SK-N-SH (cell line): ENCODE results near the gene AKR1C3.

Experiments used
- CHD2 ChIP-seq: fragments of 150-350 bp; IDR thresholded peaks from 2 replicates; pipeline ENCODE4 v1.6.1; 2018; ENCODE audit warnings: low read length; ENCODE audit not compliant: partially characterized antibody
- ELF1 ChIP-seq: IDR thresholded peaks from 2 replicates; pipeline ENCODE4 v1.4.0; 2012
- EZH2phosphoT487 ChIP-seq: fragments of 200-600 bp; sonication (generic); IDR thresholded peaks from 2 replicates; pipeline ENCODE4 v1.6.1; 2017; ENCODE audit warnings: low read depth, mixed run types, mild to moderate bottlenecking, antibody characterized with exemption, moderate library complexity, borderline replicate concordance
- GABPA ChIP-seq: IDR thresholded peaks from 2 replicates; pipeline ENCODE4 v1.4.0; 2012; ENCODE audit warnings: low read depth, mild to moderate bottlenecking
- MAX ChIP-seq: IDR thresholded peaks from 2 replicates; pipeline ENCODE4 v1.4.0; 2012; ENCODE audit warnings: low read depth
- MXI1 ChIP-seq: IDR thresholded peaks from 2 replicates; pipeline ENCODE4 v1.6.1; 2012; ENCODE audit warnings: mild to moderate bottlenecking, low read depth, low read length, improper control_type of control experiment
- NRF1 ChIP-seq: IDR thresholded peaks from 2 replicates; pipeline ENCODE4 v1.6.1; 2012; ENCODE audit warnings: low read depth, mild to moderate bottlenecking, low read length
- POLR2AphosphoS5 ChIP-seq: IDR thresholded peaks from 2 replicates; pipeline ENCODE4 v1.6.1; 2012; ENCODE audit warnings: low read depth, low read length
- REST ChIP-seq: IDR thresholded peaks from 2 replicates; pipeline ENCODE4 v1.6.1; 2012; ENCODE audit warnings: mild to moderate bottlenecking, low read depth, low read length, moderate library complexity
- RFX5 ChIP-seq: IDR thresholded peaks from 2 replicates; pipeline ENCODE4 v1.6.1; 2012; ENCODE audit warnings: mild to moderate bottlenecking, improper control_type of control experiment, low read length
- SMC3 ChIP-seq: IDR thresholded peaks from 2 replicates; pipeline ENCODE4 v1.6.1; 2012; ENCODE audit warnings: low read depth, low read length, improper control_type of control experiment
- YY1 ChIP-seq: IDR thresholded peaks from 2 replicates; pipeline ENCODE4 v1.4.0; 2012; ENCODE audit warnings: low read depth, mild to moderate bottlenecking
- ZBTB33 ChIP-seq: IDR thresholded peaks from 2 replicates; pipeline ENCODE4 v1.4.0; 2012; ENCODE audit warnings: low read depth, borderline replicate concordance
- TF ChIP-seq, protein P1 (sequence below): fragments of 200-600 bp; sonication (generic); IDR thresholded peaks from 2 replicates; pipeline ENCODE4 v1.6.1; 2017; ENCODE audit warnings: antibody characterized with exemption, mild to moderate bottlenecking, moderate library complexity

DNA sequence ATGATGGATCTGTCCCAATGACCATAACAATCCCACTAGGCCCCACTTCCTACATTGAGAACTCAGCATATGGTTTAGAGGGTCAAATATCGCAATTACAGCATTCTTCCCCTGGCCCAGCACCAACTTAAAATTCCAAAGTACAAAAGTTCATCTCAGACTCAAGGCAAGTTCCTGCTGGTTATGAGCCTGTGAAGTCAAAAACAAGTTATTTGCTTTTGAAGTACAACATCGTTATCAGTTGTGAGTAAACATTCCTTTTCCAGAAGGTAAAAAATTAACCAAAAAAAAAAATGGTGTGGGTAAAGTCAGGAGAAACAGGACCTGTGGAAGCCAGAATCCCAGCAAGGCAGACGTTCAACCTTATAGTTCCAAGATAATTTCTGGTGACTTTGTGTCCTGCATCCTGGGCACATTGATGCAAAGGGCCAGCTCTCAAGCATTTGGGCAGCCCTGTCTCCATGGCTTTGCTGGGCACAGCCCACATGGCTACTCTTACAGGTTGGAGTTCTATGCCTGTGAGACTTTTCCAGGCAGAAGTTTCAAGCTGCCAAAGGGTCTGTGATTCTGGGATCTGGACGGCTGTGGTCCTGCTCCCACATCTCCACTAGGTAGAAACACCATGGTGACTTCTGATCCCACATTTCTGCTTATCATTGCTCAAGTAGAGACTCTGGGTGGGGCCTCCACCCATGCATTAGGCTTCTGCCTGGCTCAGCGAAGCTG lies 53.2 kb downstream of the AKR1C3 start:
- TF ChIP-seq, protein P1, sequence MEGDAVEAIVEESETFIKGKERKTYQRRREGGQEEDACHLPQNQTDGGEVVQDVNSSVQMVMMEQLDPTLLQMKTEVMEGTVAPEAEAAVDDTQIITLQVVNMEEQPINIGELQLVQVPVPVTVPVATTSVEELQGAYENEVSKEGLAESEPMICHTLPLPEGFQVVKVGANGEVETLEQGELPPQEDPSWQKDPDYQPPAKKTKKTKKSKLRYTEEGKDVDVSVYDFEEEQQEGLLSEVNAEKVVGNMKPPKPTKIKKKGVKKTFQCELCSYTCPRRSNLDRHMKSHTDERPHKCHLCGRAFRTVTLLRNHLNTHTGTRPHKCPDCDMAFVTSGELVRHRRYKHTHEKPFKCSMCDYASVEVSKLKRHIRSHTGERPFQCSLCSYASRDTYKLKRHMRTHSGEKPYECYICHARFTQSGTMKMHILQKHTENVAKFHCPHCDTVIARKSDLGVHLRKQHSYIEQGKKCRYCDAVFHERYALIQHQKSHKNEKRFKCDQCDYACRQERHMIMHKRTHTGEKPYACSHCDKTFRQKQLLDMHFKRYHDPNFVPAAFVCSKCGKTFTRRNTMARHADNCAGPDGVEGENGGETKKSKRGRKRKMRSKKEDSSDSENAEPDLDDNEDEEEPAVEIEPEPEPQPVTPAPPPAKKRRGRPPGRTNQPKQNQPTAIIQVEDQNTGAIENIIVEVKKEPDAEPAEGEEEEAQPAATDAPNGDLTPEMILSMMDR = no peak
- TF ChIP-seq NRF1 = no peak
- TF ChIP-seq ELF1 = no peak
- TF ChIP-seq ZBTB33 = no peak
- TF ChIP-seq POLR2AphosphoS5 = no peak
- no peak for TF ChIP-seq SMC3
- TF ChIP-seq YY1 = no peak
- no peak for TF ChIP-seq RFX5
- no peak for TF ChIP-seq MAX
- TF ChIP-seq EZH2phosphoT487 = no peak
- TF ChIP-seq CHD2 = no peak
- no peak for TF ChIP-seq MXI1
- TF ChIP-seq GABPA = no peak
- TF ChIP-seq REST = no peak
